ENCODE data around the gene AKR1B15. TPM values are rescaled to one million over a fixed set of nuclear protein-coding genes. Genes with fewer than 3 reads are reported as not detected.

Gene AKR1B15
- polyA plus RNA-seq (2011; rRNA removed) (not detected in 2 replicates), polyA minus RNA-seq (2011; rRNA and poly(A)+ RNA removed) (not detected in 2 replicates)

DNA sequence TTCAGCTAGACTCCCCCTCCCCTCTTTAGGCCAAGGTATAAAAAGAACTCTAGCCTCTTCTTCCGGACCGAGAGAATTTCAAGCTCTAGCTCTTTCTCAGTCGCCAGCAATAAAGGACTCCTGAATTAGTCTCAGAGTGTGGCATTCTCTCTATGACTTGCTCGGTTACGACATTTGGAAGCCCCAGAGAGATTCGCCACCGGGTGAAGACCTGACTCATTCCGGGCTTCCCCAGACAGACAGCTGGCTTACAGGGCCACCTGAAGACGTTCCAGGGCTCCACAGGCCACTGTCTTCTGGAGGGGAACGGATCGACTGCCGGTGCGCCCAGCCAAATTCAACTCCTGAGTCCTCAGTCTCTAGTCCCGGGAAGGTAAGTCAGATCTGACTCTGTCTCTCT, at the start of gene AKR1B15:
Gene AKR1B15 (plus strand): TSS at position 234 of the 400 bp plus-strand sequence. CDS start 15,510 bp downstream, outside the sequence.
- no peak for TF ChIP-seq CTCF (IDR thresholded peaks at IDR 0.05; ENCODE audit: insufficient read depth, low read depth, low read length)
- ChIA-PET POLR2A (no interaction called here), CTCF (interaction anchor here (1.1 to 4.5 kb wide), 10 partner anchors 9 to 408 kb away, joined by 3 to 38 read pairs (median 12); no protein-coding TSS in a partner anchor)
- no peak for DNase-seq (ENCODE audit: low read depth)
- Histone ChIP-seq H3K36me3 (ENCODE audit: control insufficient read depth, insufficient read depth, low read length) (no peaks in the 10 kb centered on the region), H3K27me3 (ENCODE audit: control insufficient read depth, insufficient read depth, low read length) (peaks cover 6% of the 10 kb centered on the region; the same call in 1 of the 2 replicates), H3K4me3 (ENCODE audit: low read depth, low read length) (no peak within 1 kb of the TSS)

DNA sequence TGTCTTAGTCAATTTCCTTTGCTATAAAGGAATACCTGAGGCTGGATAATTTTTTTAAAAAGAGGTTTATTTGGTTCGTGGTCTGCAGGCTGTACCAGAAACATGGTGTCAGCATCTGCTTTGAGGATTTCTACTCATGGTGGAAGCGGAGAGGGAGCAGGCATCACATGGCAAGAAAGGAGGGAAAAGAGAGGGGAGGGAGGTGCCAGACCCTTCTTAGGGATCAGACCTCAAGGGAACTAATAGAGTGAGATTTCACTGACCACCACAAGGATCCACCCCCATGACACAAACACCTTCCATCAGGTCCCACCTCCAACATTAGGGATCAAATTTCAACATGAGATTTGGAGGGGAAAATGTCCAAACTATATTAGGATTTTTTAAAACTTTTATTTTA, 48.5 kb upstream of the AKR1B15 start:
- ChIA-PET CTCF (interaction anchor here (0.8 to 1.1 kb wide), 2 partner anchors 41 to 67 kb away, joined by 3 to 5 read pairs; partner anchors contain the start of gene AKR1B1), POLR2A (no interaction called here)
- no peak for DNase-seq (ENCODE audit: low read depth)
- H3K4me3 ChIP-seq (ENCODE audit: low read depth, low read length): no peak overlapping the region
- no peak for TF ChIP-seq CTCF (IDR thresholded peaks at IDR 0.05; ENCODE audit: insufficient read depth, low read depth, low read length)
- H3K27me3 ChIP-seq (ENCODE audit: control insufficient read depth, insufficient read depth, low read length): no peaks in the 10 kb centered on the region
- no peaks in the 10 kb centered on the region for H3K36me3 ChIP-seq (ENCODE audit: control insufficient read depth, insufficient read depth, low read length)

GRCh38 chr7:134500982-134501381, 47.9 kb upstream of the AKR1B15 start:
- Histone ChIP-seq H3K27me3 (ENCODE audit: control insufficient read depth, insufficient read depth, low read length) (no peaks in the 10 kb centered on the region), H3K4me3 (ENCODE audit: low read depth, low read length) (no peak overlapping the region)
- DNase-seq (ENCODE audit: low read depth): no peak

GRCh38 chr7:134502463-134503371, 46.2 kb upstream of the AKR1B15 start:
- TF ChIP-seq CTCF (IDR thresholded peaks at IDR 0.05; ENCODE audit: insufficient read depth, low read depth, low read length): no peak
- Histone ChIP-seq H3K4me3 (ENCODE audit: low read depth, low read length) (no peak overlapping the region), H3K27me3 (ENCODE audit: control insufficient read depth, insufficient read depth, low read length) (no peaks in the 10 kb centered on the region), H3K36me3 (ENCODE audit: control insufficient read depth, insufficient read depth, low read length) (no peaks in the 10 kb centered on the region)
- POLR2A ChIA-PET: no interaction called here
- DNase-seq (ENCODE audit: low read depth): no peak
- CTCF ChIA-PET: interaction anchor here (0.8 to 2.1 kb wide), 6 partner anchors 10 to 70 kb away, joined by 3 to 9 read pairs (median 4); partner anchors contain the start of gene AKR1B1

More at GRCh38 chr7:134500982-134501381, 47.9 kb upstream of the AKR1B15 start:
- no peak for TF ChIP-seq CTCF (IDR thresholded peaks at IDR 0.05; ENCODE audit: insufficient read depth, low read depth, low read length)
- ChIA-PET POLR2A (no interaction called here), CTCF (interaction anchor here (0.8 to 1.1 kb wide), 2 partner anchors 42 to 68 kb away, joined by 3 to 5 read pairs; partner anchors contain the start of gene AKR1B1)
- H3K36me3 ChIP-seq (ENCODE audit: control insufficient read depth, insufficient read depth, low read length): no peaks in the 10 kb centered on the region

GRCh38 chr7:134504660-134505164, 44.2 kb upstream of the AKR1B15 start:
- no peak for DNase-seq (ENCODE audit: low read depth)
- Histone ChIP-seq H3K36me3 (ENCODE audit: control insufficient read depth, insufficient read depth, low read length) (no peaks in the 10 kb centered on the region), H3K4me3 (ENCODE audit: low read depth, low read length) (no peak overlapping the region), H3K27me3 (ENCODE audit: control insufficient read depth, insufficient read depth, low read length) (no peaks in the 10 kb centered on the region)
- ChIA-PET POLR2A (no interaction called here), CTCF (interaction anchor here (0.6 to 15.2 kb wide), 2 partner anchors 9 to 75 kb away, joined by 3 to 323 read pairs; no protein-coding TSS in a partner anchor)
- TF ChIP-seq CTCF (IDR thresholded peaks at IDR 0.05; ENCODE audit: insufficient read depth, low read depth, low read length): no peak
